ENCODE data around the gene SMYD3.

- TF ChIP-seq POLR2A (IDR thresholded peaks at IDR 0.05): no peak
- no peak for TF ChIP-seq CTCF (IDR thresholded peaks at IDR 0.05)
Measured at GRCh38 chr1:246001837-246002230, 505.2 kb downstream of the SMYD3 start.
